K562 (cell line): Measurements from ENCODE around the gene ZNF335. TPM values are rescaled to one million over a fixed set of nuclear protein-coding genes. Genes with fewer than 3 reads are reported as not detected.

Experiments
- AFF1 ChIP-seq, 2 experiments: fragments of 450-650 bp; IDR thresholded peaks; 2 replicates each; pipeline ENCODE4 v1.6.1; 2018; ENCODE audit warnings: mild to moderate bottlenecking in 2 of 2, low read depth in 1 of 2; ENCODE audit not compliant: partially characterized antibody in 2 of 2
- DIDO1 ChIP-seq: fragments of 450-650 bp; IDR thresholded peaks from 2 replicates; pipeline ENCODE4 v1.6.1; 2016; ENCODE audit warnings: low read depth, missing biosample characterization, missing genetic modification characterization
- E2F8 ChIP-seq: fragments of 450-650 bp; IDR thresholded peaks from 2 replicates; pipeline ENCODE4 v1.7.1; 2018; ENCODE audit warnings: mild to moderate bottlenecking, low read depth; ENCODE audit not compliant: partially characterized antibody
- FOXJ2 ChIP-seq: fragments of 200-800 bp; sonication (Bioruptor generic); IDR thresholded peaks from 2 replicates; pipeline ENCODE4 v1.6.1; 2016; ENCODE audit warnings: missing genetic modification characterization, missing compliant biosample characterization
- HCFC1 ChIP-seq: IDR thresholded peaks from 2 replicates; pipeline ENCODE4 v1.6.1; 2012; ENCODE audit warnings: low read depth, low read length, improper control_type of control experiment
- HIVEP1 ChIP-seq: fragments of 250-450 bp; sonication (Bioruptor Pico); IDR thresholded peaks from 2 replicates; pipeline ENCODE4 v1.4.0; 2020; ENCODE audit warnings: mild to moderate bottlenecking
- KDM5B ChIP-seq: fragments of 200-600 bp; sonication (generic); IDR thresholded peaks from 2 replicates; pipeline ENCODE4 v1.6.1; 2012; ENCODE audit warnings: low read depth, mild to moderate bottlenecking, moderate library complexity, low read length, control low read depth, inconsistent platforms; ENCODE audit not compliant: insufficient replicate concordance
- MBD2 ChIP-seq: sonication (generic); IDR thresholded peaks from 2 replicates; pipeline ENCODE4 v1.6.1; 2016; ENCODE audit warnings: low read depth, borderline replicate concordance
- POLR3G ChIP-seq: IDR thresholded peaks from 2 replicates; pipeline ENCODE4 v1.6.1; 2011; ENCODE audit not compliant: insufficient read length, insufficient replicate concordance; ENCODE audit errors: extremely low read depth
- RBM15 ChIP-seq: fragments of 200-400 bp; formaldehyde crosslinking; IDR thresholded peaks from 2 replicates; pipeline ENCODE4 v1.6.1; 2018; ENCODE audit warnings: mild to moderate bottlenecking, low read length, moderate library complexity; ENCODE audit not compliant: insufficient read depth
- VEZF1 ChIP-seq: fragments of 200-800 bp; sonication (Bioruptor generic); IDR thresholded peaks from 2 replicates; pipeline ENCODE4 v1.6.1; 2017; ENCODE audit warnings: missing genetic modification characterization, missing compliant biosample characterization
- ZFP36 ChIP-seq: fragments of 150-350 bp; IDR thresholded peaks from 2 replicates; pipeline ENCODE4 v1.6.1; 2018; ENCODE audit warnings: low read length, low read depth; ENCODE audit not compliant: partially characterized antibody
- ZNF280B ChIP-seq: fragments of 250-450 bp; sonication (Bioruptor Pico); IDR thresholded peaks from 2 replicates; pipeline ENCODE4 v1.5.1; 2021; ENCODE audit warnings: mild to moderate bottlenecking
- ZNF695 ChIP-seq: fragments of 450-650 bp; formaldehyde crosslinking; IDR thresholded peaks from 2 replicates; pipeline ENCODE4 v1.4.0; 2020; ENCODE audit warnings: mild to moderate bottlenecking, moderate library complexity
- polyA plus RNA-seq, 8 experiments: library from polyadenylated mRNA; depleted of rRNA in 4 of 8; stranded (reverse) in 5 of 8; unstranded in 3 of 8; fragments of >200 nt; fragmentation: Nextera tagmentation in 2 of 8; fragmentation: Illumina TruSeq in 1 of 8; extraction: Ambion mirVana in 2 of 8; extraction: Trizol in 1 of 8; gene quantifications; 2 replicates each; pipeline versions ENCODE4 v1.2.1 to v1.2.3, GENCODE V29; 2011 to 2014; ENCODE audit warnings: inconsistent platforms in 1 of 8, missing spikeins in 1 of 8
- total RNA-seq, 7 experiments: library from RNA; depleted of rRNA in 6 of 7; stranded (reverse); fragments of >200 nt in 6 of 7; fragmentation: Illumina TruSeq in 2 of 7; extraction: Trizol in 2 of 7; gene quantifications; 2 replicates each; pipeline versions ENCODE4 v1.2.1 to v1.2.3, GENCODE V29; 2011 to 2021; ENCODE audit warnings: low replicate concordance in 1 of 7

The ZNF335 gene
- total and polyA plus RNA-seq, 9 of the 15 experiments (the other 6 are each of a cell fraction or from before 2014, with no cell fraction given) = 0.39 to 16.0 (median 7.6) TPM

GRCh38 chr20:45971675-45972499 lies at the start of gene ZNF335 (continued):
- TF ChIP-seq E2F8 (peak; percentile 96), FOXJ2 (peak; percentile 64; the same call in 1 of the 2 replicates), DIDO1 (tag) (peak; percentile 98), AFF1 (IDR thresholded peaks at IDR 0.05; ENCODE audit: low read depth in 1 of 2, partially characterized antibody in 2 of 2) (peak in 1 of 2 experiments; percentile 91), HIVEP1 (0 out of 2 replicates have a peak, but pooled peaks have one; percentile 51), ZFP36 (no peak), RBM15 (no peak), ZNF280B (CRISPR knock-in tag) (no peak), ZNF695 (CRISPR knock-in tag) (no peak), HCFC1 (peak; percentile 81), VEZF1 (CRISPR knock-in tag) (peak; percentile 97), POLR3G (no peak), KDM5B (peak; percentile 24), MBD2 (peak; percentile 97)
